Measurements from ENCODE around the gene C11orf54.
"Not testable (repeated sequence)": the region's sequence is repeated elsewhere in the genome, so short reads cannot be mapped to it uniquely, and the experiment has no call there.

C11orf54 gene

GRCh38 chr11:93772123-93772522, 30.7 kb downstream of the C11orf54 start:
- no peak for FAIRE-seq

- FAIRE-seq = no peak
These were observed 31.6 kb downstream of the C11orf54 start for GRCh38 chr11:93773045-93773477.

- FAIRE-seq = no peak
These were observed 32.2 kb downstream of the C11orf54 start for GRCh38 chr11:93773601-93774200.

DNA sequence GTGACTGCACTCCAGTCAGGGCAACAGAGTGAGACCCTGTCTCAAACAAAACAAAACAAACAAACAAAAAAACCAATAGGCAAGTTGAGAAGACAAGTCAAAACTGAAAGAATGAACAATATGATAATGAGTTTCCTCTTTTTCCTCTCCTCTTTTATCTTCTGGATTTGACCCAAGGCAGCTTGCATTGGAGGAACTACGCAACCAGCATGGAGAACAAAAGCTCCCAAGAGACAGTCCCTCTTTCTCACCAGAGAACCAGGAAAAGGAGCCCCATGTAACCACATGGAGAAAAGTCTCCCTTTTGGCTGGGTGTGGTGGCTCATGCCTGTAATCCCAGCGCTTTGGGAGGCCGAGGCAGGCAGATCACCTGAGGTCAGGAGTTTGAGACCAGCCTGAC, 33.1 kb downstream of the C11orf54 start:
- FAIRE-seq = not testable (repeated sequence)

DNA sequence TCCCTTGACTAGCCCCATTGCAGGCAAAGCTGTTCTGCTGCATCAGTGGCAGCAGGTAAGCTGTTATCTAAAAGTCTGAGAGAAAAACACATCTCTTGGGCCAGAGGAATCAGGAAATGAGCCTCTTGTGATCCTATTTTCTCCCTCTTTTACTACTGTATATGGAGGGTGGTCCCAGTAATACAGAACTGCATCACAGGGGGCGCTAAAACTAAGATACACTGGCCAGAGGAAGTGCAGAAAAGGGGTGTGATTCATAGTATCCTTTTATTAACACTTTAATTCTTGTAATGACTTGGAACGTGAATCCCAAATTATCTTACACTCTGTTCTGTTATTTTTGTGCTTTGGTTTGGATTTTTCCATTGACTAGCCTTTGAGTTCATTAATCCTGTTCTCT, 33.8 kb downstream of the C11orf54 start:
- no peak for FAIRE-seq

- FAIRE-seq = no peak
These were observed 41.9 kb downstream of the C11orf54 start for GRCh38 chr11:93783362-93783761.

GRCh38 chr11:93783765-93784144, 42.3 kb downstream of the C11orf54 start:
- FAIRE-seq = no peak

DNA sequence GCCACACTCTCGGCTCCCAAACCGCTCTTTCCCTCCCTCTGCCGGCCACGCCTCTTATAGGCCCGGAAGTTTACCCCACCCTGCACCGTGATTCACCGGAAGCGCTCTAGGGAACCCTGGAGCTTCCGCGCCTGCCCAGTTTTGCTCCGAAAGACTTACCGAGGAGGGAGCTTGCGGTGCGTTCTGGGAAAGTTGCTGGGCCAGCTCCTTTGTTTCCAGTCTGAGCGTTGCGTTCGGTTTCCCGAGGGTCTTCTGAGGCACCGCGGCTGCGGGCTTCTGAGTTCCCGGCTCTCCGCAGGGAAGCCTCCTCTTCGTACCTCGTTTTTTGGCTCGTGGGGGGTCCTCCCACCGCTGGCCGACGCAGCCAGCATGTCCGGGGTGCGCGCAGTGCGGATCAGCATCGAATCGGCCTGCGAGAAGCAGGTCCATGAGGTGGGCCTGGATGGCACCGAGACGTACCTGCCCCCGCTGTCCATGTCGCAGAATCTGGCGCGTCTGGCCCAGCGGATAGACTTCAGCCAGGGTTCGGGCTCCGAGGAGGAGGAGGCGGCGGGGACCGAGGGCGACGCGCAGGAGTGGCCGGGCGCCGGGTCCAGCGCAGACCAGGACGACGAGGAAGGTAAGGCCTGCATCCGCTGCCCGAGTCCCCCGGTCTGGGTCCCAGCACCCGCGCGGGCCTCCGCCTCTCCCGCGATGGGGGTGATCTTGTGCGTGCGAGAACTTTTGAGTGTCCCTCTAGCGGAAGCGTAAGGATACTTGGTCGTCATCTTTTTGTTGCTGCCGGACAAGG, 42.9 kb downstream of the C11orf54 start, which contains the start of gene MED17:
TSS of gene MED17 (plus strand) at position 138 of the 790 bp plus-strand sequence. CDS start at position 370, 232 bp downstream.
- peak; percentile 54 for FAIRE-seq

- no peak for FAIRE-seq
These were observed 43.5 kb downstream of the C11orf54 start for GRCh38 chr11:93784935-93785360.

GRCh38 chr11:93791493-93791892, 50.0 kb downstream of the C11orf54 start:
- FAIRE-seq = no peak

DNA sequence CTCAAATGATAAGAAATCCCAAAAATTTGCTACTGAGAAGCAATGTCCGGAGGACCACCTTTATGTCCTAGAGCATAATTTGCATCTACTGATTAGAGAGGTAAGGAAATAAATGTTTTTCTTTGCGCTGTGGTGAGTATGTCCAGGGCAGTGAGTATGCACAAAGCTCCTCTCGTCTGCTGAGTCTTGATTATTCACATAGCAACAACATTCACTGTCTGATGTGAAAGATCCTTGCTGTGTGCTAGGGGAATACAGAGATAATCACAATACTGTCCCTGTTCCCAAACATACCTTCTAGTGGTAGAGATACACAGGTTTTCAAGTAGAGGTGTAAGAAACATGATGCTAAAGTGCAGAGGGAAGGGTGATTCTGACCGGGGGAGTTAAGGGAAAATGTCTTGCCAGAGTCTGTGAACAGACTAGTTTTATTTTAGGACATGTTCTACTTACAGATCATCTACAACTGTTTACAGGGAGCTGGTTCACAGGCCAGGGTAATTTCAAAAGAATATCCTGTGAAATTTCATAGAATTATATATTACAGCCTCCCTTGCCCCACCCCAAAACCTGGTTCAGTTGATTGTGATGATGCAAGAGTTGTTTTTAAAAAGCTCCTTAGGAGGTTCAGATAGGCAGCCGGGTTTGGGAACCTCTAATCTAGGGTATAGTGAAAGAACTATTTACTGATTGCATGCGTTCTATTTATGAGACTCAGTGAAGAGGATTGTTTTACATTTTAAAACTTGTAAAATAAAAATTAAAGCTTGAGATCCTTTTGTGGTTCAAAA, 55.2 kb downstream of the C11orf54 start:
- no peak for FAIRE-seq

GRCh38 chr11:93801366-93801765, 59.9 kb downstream of the C11orf54 start:
- FAIRE-seq = no peak

DNA sequence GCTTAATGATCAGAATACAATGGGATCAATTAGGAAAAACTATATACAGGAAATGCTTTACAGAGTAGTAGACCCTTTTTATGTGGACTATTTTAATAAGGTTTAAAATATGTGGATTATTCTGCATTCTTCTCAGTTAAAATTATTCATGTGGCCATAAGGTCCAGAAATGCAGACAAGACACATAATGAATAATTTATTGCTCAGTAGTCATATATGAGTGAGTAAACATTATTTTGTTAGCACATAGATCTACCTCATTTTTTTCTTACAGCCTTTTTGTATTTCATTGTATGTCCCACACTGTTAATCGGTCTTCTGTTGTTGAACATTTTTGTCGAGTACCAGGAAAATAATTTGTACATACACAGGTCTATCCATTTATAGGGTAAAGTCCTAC, 63.4 kb downstream of the C11orf54 start:
- no peak for FAIRE-seq

DNA sequence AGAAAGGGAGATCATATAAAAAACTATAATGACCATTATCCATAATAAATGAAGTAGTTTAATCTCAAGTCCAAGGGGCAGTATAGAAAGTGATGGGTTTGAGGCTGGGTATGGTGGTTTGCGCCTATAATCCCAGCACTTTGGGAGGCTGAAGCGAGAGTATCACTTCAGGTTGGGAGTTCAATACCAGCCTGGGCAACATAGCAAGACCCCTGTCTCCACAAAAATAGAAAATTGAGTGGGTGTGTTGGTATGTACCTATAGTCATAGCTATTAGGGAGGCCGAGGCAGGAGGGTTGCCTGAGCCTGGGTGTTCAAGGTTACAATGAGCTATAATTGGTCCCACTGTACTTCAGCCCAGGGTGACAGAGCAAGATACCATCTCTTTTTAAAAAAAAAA, 66.5 kb downstream of the C11orf54 start:
- no peak for FAIRE-seq

- FAIRE-seq = no peak
These were observed 72.5 kb downstream of the C11orf54 start for GRCh38 chr11:93813974-93814373.

Data from TTC549 (cell line).